Karpas-422 (cell line): Measurements from ENCODE around the gene SACS. TPM values are rescaled to one million over a fixed set of nuclear protein-coding genes. Genes with fewer than 3 reads are reported as not detected.

Source experiments
- DNase-seq: peaks from one replicate; pipeline ENCODE4 v3.0.0-alpha.2; 2015
- H2AFZ ChIP-seq: fragments of 200-600 bp; sonication (generic); 2 replicates; pipeline ENCODE4 v1.6.1; 2014; ENCODE audit warnings: antibody characterized with exemption, low read length, mixed read lengths
- H3K27ac ChIP-seq: fragments of 200-600 bp; sonication (generic); 2 replicates; pipeline ENCODE4 v1.5.1; 2014; ENCODE audit warnings: mild to moderate bottlenecking, low read length, moderate library complexity
- H3K27me3 ChIP-seq: fragments of 200-600 bp; sonication (generic); 2 replicates; pipeline ENCODE4 v1.6.1; 2014; ENCODE audit warnings: low read length, mixed read lengths
- H3K36me3 ChIP-seq: fragments of 200-600 bp; sonication (generic); 2 replicates; pipeline ENCODE4 v1.6.1; 2014; ENCODE audit warnings: low read length, mixed read lengths; ENCODE audit not compliant: insufficient read depth
- H3K4me1 ChIP-seq: fragments of 200-600 bp; sonication (generic); 2 replicates; pipeline ENCODE4 v1.6.1; 2014; ENCODE audit warnings: mild to moderate bottlenecking, low read length, mixed read lengths
- H3K4me2 ChIP-seq: fragments of 200-600 bp; sonication (generic); 2 replicates; pipeline ENCODE4 v1.6.1; 2014; ENCODE audit warnings: low read length, low read depth, mild to moderate bottlenecking; ENCODE audit not compliant: poor library complexity, severe bottlenecking
- H3K4me3 ChIP-seq: fragments of 200-600 bp; sonication (generic); 2 replicates; pipeline ENCODE4 v1.5.1; 2014; ENCODE audit warnings: mild to moderate bottlenecking, antibody characterized with exemption, low read length, mixed read lengths
- H3K79me2 ChIP-seq: fragments of 200-600 bp; sonication (generic); 2 replicates; pipeline ENCODE4 v1.6.1; 2014; ENCODE audit warnings: mild to moderate bottlenecking, low read length, mixed read lengths
- H3K9ac ChIP-seq: fragments of 200-600 bp; sonication (generic); 2 replicates; pipeline ENCODE4 v1.6.0; 2014; ENCODE audit warnings: low read length
- H3K9me2 ChIP-seq: fragments of 200-600 bp; sonication (generic), shearing (Covaris generic); replicated peaks from 2 replicates; pipeline ENCODE4 v1.6.0; 2014; ENCODE audit warnings: mild to moderate bottlenecking, low read length, moderate library complexity; ENCODE audit not compliant: insufficient read depth
- H3K9me3 ChIP-seq: fragments of 300-700, 200-600 bp; sonication (generic); 2 replicates; pipeline ENCODE4 v1.6.1; 2014; ENCODE audit warnings: low read length, mixed read lengths
- H4K20me1 ChIP-seq: fragments of 200-600 bp; sonication (generic); 2 replicates; pipeline ENCODE4 v1.6.1; 2014; ENCODE audit warnings: mild to moderate bottlenecking, antibody characterized with exemption, low read length, low read depth; ENCODE audit not compliant: insufficient read depth
- total RNA-seq: library from RNA; depleted of rRNA; stranded (reverse); fragments of >200 nt; shearing (Covaris generic); gene quantifications from 2 replicates; pipeline ENCODE4 v1.2.3, GENCODE V29; 2014; ENCODE audit warnings: low replicate concordance

SACS gene
- total RNA-seq, 1 experiment from 2014 or later: 37.5 TPM

- Histone ChIP-seq H3K27me3 (no peaks in the 10 kb centered on the region), H3K4me2 (peak overlapping the region; percentile 42), H3K9ac (peak overlapping the region; percentile 40), H3K36me3 (no peaks in the 10 kb centered on the region), H4K20me1 (no peaks in the 10 kb centered on the region), H3K9me2 (no peaks in the 10 kb centered on the region), H3K4me1 (peaks cover 66% of the 10 kb centered on the region), H2AFZ (no peak overlapping the region), H3K79me2 (no peaks in the 10 kb centered on the region), H3K4me3 (no peak overlapping the region), H3K27ac (peak overlapping the region; percentile 92), H3K9me3 (no peaks in the 10 kb centered on the region)
- DNase-seq: no peak
Observed at GRCh38 chr13:23460921-23461320, 27.4 kb upstream of the SACS start.

GRCh38 chr13:23460309-23460708 lies 26.8 kb upstream of the SACS start:
- H3K9me3 ChIP-seq: no peaks in the 10 kb centered on the region
- peak overlapping the region; percentile 42 for H3K4me2 ChIP-seq
- H3K27ac ChIP-seq: peak overlapping the region; percentile 92
- no peak overlapping the region for H2AFZ ChIP-seq
- peak overlapping the region; percentile 26; the same call in 1 of the 2 replicates for H3K4me3 ChIP-seq
- DNase-seq: peak; percentile 81
- peaks cover 69% of the 10 kb centered on the region for H3K4me1 ChIP-seq
- H3K9me2 ChIP-seq: no peaks in the 10 kb centered on the region
- H3K36me3 ChIP-seq: no peaks in the 10 kb centered on the region
- no peaks in the 10 kb centered on the region for H4K20me1 ChIP-seq
- H3K9ac ChIP-seq: peak overlapping the region; percentile 46
- H3K79me2 ChIP-seq: no peaks in the 10 kb centered on the region
- H3K27me3 ChIP-seq: no peaks in the 10 kb centered on the region

- H3K9me2 ChIP-seq: no peaks in the 10 kb centered on the region
- H3K4me2 ChIP-seq: peak overlapping the region; percentile 42
- no peak for DNase-seq
- H3K9ac ChIP-seq: peak overlapping the region; percentile 46; the same call in 1 of the 2 replicates
- no peaks in the 10 kb centered on the region for H3K27me3 ChIP-seq
- H3K9me3 ChIP-seq: no peaks in the 10 kb centered on the region
- H3K36me3 ChIP-seq: no peaks in the 10 kb centered on the region
- H3K4me3 ChIP-seq: no peak overlapping the region
- H2AFZ ChIP-seq: 0 out of 2 replicates have a peak overlapping the region, but pooled peaks have one; percentile 66
- H4K20me1 ChIP-seq: no peaks in the 10 kb centered on the region
- peak overlapping the region; percentile 92 for H3K27ac ChIP-seq
- H3K4me1 ChIP-seq: peaks cover 82% of the 10 kb centered on the region
- no peaks in the 10 kb centered on the region for H3K79me2 ChIP-seq
Observed at GRCh38 chr13:23458989-23459388, 25.5 kb upstream of the SACS start.

GRCh38 chr13:23456437-23457210 lies 23.1 kb upstream of the SACS start:
- peaks cover 81% of the 10 kb centered on the region for H3K4me1 ChIP-seq
- no peaks in the 10 kb centered on the region for H3K79me2 ChIP-seq
- no peaks in the 10 kb centered on the region for H3K36me3 ChIP-seq
- DNase-seq: no peak
- H3K9me3 ChIP-seq: no peaks in the 10 kb centered on the region
- H3K27me3 ChIP-seq: no peaks in the 10 kb centered on the region
- H3K27ac ChIP-seq: no peak overlapping the region
- no peaks in the 10 kb centered on the region for H4K20me1 ChIP-seq
- no peak overlapping the region for H3K4me2 ChIP-seq
- no peak overlapping the region for H3K9ac ChIP-seq
- H3K9me2 ChIP-seq: no peaks in the 10 kb centered on the region
- H3K4me3 ChIP-seq: no peak overlapping the region
- H2AFZ ChIP-seq: no peak overlapping the region

- no peaks in the 10 kb centered on the region for H3K36me3 ChIP-seq
- H4K20me1 ChIP-seq: no peaks in the 10 kb centered on the region
- H3K27ac ChIP-seq: peak overlapping the region; percentile 4; the same call in 1 of the 2 replicates
- H3K27me3 ChIP-seq: no peaks in the 10 kb centered on the region
- H3K9me2 ChIP-seq: no peaks in the 10 kb centered on the region
- H3K9me3 ChIP-seq: no peaks in the 10 kb centered on the region
- H2AFZ ChIP-seq: no peak overlapping the region
- no peak overlapping the region for H3K9ac ChIP-seq
- no peaks in the 10 kb centered on the region for H3K79me2 ChIP-seq
- DNase-seq: peak; percentile 50
- H3K4me2 ChIP-seq: no peak overlapping the region
- H3K4me1 ChIP-seq: peaks cover 81% of the 10 kb centered on the region
- no peak overlapping the region for H3K4me3 ChIP-seq
Observed at GRCh38 chr13:23455401-23456185, 22.1 kb upstream of the SACS start.

- H3K9me2 ChIP-seq: no peaks in the 10 kb centered on the region
- peak overlapping the region; percentile 67 for H3K27ac ChIP-seq
- peak; percentile 74 for DNase-seq
- no peak overlapping the region for H3K4me3 ChIP-seq
- H3K4me1 ChIP-seq: peaks cover 77% of the 10 kb centered on the region
- no peaks in the 10 kb centered on the region for H4K20me1 ChIP-seq
- H3K9ac ChIP-seq: peak overlapping the region; percentile 46
- H3K36me3 ChIP-seq: no peaks in the 10 kb centered on the region
- H3K79me2 ChIP-seq: no peaks in the 10 kb centered on the region
- H3K4me2 ChIP-seq: peak overlapping the region; percentile 48
- no peaks in the 10 kb centered on the region for H3K9me3 ChIP-seq
- no peaks in the 10 kb centered on the region for H3K27me3 ChIP-seq
- no peak overlapping the region for H2AFZ ChIP-seq
Observed at GRCh38 chr13:23453132-23453531, 19.6 kb upstream of the SACS start.

- peak overlapping the region; percentile 96 for H3K27ac ChIP-seq
- no peaks in the 10 kb centered on the region for H3K27me3 ChIP-seq
- no peaks in the 10 kb centered on the region for H3K9me2 ChIP-seq
- H3K4me2 ChIP-seq: peak overlapping the region; percentile 64
- peak overlapping the region; percentile 27 for H3K4me3 ChIP-seq
- H2AFZ ChIP-seq: no peak overlapping the region
- H3K4me1 ChIP-seq: peaks cover 75% of the 10 kb centered on the region
- no peaks in the 10 kb centered on the region for H3K36me3 ChIP-seq
- no peaks in the 10 kb centered on the region for H4K20me1 ChIP-seq
- peak overlapping the region; percentile 64 for H3K9ac ChIP-seq
- DNase-seq: peak; percentile 94
- no peaks in the 10 kb centered on the region for H3K79me2 ChIP-seq
- no peaks in the 10 kb centered on the region for H3K9me3 ChIP-seq
Observed at GRCh38 chr13:23450340-23451046, 17.0 kb upstream of the SACS start.
